ENCODE data around the gene UBE2O.

UBE2O gene

DNA sequence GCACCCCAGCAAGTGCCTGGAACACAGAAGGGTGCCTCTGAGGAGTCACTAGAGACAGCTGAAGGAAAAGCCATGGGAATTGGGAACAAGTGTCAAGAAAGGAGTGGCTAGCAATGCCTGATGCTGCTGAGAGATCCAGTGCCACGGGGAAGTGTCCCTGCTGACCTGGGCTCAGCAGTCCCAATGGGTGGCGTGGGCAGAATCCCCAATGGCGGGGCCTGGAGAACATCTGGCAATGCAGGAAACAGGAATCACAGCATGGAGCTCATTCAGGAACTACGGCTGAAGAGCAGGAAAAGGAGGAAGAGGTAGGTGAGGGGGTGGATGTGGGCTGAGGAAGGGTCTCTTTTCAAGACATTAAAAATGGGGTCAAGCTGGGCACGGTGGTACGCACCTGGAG lies 30.1 kb downstream of the UBE2O start:
- no peak for DNase-seq (ENCODE audit: low read depth)
- TF ChIP-seq CTCF (conservative IDR thresholded peaks at IDR 0.05; ENCODE audit: control insufficient read depth, insufficient read depth, low read depth, low read length), result no peak

GRCh38 chr17:76422406-76422805 lies 30.5 kb downstream of the UBE2O start:
- H3K4me3 ChIP-seq (ENCODE audit: control insufficient read depth, low read depth, low read length), result no peak overlapping the region
- DNase-seq (ENCODE audit: low read depth), result no peak
- no peak for TF ChIP-seq CTCF (conservative IDR thresholded peaks at IDR 0.05; ENCODE audit: control insufficient read depth, insufficient read depth, low read depth, low read length)

More for the DNA sequence above, 30.1 kb downstream of the UBE2O start:
- H3K4me3 ChIP-seq (ENCODE audit: control insufficient read depth, low read depth, low read length), result no peak overlapping the region

- no peak overlapping the region for H3K4me3 ChIP-seq (ENCODE audit: control insufficient read depth, low read depth, low read length)
- DNase-seq (ENCODE audit: low read depth), result no peak
- no peak for TF ChIP-seq CTCF (conservative IDR thresholded peaks at IDR 0.05; ENCODE audit: control insufficient read depth, insufficient read depth, low read depth, low read length)
Measured at GRCh38 chr17:76421044-76421407, 31.9 kb downstream of the UBE2O start.

DNA sequence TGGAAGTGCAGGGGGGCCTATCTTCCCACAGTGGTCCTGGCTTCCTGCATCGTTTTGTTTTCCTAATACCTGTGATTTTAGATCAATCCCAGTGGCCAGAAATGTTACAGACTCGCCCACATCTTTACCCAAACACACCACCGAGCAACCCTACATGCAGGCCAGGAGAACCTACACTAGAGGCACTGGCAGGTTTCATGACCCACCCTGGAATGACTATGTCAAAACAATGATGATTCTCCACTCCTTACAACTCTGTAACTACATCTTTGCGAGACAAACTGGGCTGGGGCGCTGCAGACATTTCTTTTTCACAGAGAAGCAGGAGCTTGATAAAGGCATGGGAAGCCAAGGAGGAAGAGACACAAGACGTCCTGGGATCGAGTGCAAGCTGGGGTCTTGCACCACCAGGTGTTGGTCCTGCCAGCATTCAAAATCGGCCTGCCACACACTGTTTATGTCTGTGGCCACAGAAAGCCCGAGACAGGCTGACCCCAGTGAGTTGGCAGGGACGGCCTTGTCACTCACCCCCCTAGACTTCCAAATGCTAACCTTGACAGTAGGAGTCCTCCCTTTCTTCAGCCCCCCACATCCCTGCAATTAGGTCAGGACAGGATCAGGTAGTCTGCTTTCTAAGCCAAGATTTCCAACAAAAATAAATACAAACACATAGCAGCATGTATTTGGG lies 32.5 kb downstream of the UBE2O start:
- no peak overlapping the region for H3K4me3 ChIP-seq (ENCODE audit: control insufficient read depth, low read depth, low read length)
- TF ChIP-seq CTCF (conservative IDR thresholded peaks at IDR 0.05; ENCODE audit: control insufficient read depth, insufficient read depth, low read depth, low read length), result no peak
- DNase-seq (ENCODE audit: low read depth), result no peak

DNA sequence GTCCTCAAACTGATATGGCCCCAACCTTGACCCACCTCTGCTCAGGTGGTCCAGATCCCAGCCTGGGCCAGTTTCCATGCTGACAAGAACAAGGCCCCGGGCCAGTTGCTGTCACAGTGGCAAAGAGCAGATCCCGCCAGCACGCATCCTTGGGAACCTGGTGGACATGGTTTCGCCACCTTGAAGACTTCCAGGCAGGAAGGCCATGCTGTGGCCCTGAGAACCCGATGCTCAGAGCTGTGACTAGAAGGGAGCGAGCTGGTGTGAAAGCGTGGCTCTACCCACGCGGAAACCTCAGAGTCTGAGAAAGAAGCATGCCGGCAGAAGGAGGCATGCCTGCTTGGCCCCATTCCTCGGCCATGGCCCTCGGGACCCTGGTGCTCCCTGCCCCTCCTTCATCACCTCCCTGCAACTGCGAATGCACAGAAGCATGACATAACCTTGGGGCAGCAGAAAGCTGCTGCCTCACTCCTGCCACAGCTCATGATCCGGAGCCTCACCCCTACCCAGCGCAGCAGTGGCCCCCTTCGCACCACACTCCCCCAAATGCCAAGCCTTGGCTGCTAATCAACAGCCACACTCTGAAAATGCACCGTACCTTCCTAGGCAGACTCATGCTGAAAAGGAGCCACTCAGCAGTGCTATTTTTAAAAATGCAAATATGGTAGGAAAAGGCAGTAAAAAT lies 33.2 kb downstream of the UBE2O start:
- no peak overlapping the region for H3K4me3 ChIP-seq (ENCODE audit: control insufficient read depth, low read depth, low read length)
- no peak for DNase-seq (ENCODE audit: low read depth)
- TF ChIP-seq CTCF (conservative IDR thresholded peaks at IDR 0.05; ENCODE audit: control insufficient read depth, insufficient read depth, low read depth, low read length), result no peak

DNA sequence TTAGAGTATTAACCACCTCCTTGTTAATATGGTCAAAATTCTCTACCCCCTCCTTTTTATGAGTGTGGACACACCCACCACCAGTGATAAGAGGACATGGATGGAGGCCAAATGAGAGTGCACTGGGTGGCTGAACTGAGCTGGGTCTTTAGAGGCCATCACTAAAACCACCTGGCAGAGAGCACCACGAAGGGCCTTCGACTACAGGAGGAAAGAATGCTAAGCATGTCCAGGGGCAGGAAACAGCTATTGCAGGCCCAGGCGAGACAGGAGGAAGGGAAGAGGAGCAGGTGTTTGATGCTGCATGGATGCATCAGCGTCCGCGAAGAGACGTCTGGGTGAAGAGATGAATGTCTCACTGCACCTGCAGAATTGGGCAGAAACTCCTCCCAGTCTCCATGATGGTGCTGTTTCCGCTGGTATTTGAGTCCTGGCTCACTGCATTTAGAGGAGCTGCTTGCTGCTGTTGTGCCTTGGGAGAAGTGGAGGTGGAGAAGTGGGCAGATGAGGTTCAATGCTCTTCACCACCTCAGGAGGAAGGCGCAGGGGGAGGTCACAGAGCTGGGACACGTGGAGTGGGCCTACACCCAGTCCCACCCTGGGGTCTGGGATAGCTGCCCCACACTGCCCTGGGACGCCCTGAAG lies 35.3 kb downstream of the UBE2O start:
- no peak for DNase-seq (ENCODE audit: low read depth)

More for the DNA sequence above, 35.3 kb downstream of the UBE2O start:
- no peak for TF ChIP-seq CTCF (conservative IDR thresholded peaks at IDR 0.05; ENCODE audit: control insufficient read depth, insufficient read depth, low read depth, low read length)
- H3K4me3 ChIP-seq (ENCODE audit: control insufficient read depth, low read depth, low read length), result no peak overlapping the region

Measured in fibroblast of mammary gland (primary cell).